T-helper 1 cell treated with Interleukin-12 subunit alpha and Interleukin-12 subunit beta and Interleukin-4 antibody, amounts not matched to agents 30 ng/mL and 1 ng/mL, for 36 hours (primary cell): ENCODE data around the gene KRT8. TPM values are rescaled to one million over a fixed set of nuclear protein-coding genes. Genes with fewer than 3 reads are reported as not detected.

ENCODE experiments used
- intact Hi-C: fragments of 100-400 bp; cut with micrococcal nuclease; formaldehyde crosslinking; loops from one replicate; pipeline ENCODE4 v1.15.1; 2024
- total RNA-seq: library from RNA; stranded (reverse); gene quantifications from 2 replicates; pipeline ENCODE4 v1.2.3, GENCODE V29; 2022

Gene KRT8
- total RNA-seq, 1 donor from 2014 or later: not detected

GRCh38 chr12:52925717-52926595, 21.1 kb upstream of the KRT8 start:
- intact Hi-C loops: no loop called here

DNA sequence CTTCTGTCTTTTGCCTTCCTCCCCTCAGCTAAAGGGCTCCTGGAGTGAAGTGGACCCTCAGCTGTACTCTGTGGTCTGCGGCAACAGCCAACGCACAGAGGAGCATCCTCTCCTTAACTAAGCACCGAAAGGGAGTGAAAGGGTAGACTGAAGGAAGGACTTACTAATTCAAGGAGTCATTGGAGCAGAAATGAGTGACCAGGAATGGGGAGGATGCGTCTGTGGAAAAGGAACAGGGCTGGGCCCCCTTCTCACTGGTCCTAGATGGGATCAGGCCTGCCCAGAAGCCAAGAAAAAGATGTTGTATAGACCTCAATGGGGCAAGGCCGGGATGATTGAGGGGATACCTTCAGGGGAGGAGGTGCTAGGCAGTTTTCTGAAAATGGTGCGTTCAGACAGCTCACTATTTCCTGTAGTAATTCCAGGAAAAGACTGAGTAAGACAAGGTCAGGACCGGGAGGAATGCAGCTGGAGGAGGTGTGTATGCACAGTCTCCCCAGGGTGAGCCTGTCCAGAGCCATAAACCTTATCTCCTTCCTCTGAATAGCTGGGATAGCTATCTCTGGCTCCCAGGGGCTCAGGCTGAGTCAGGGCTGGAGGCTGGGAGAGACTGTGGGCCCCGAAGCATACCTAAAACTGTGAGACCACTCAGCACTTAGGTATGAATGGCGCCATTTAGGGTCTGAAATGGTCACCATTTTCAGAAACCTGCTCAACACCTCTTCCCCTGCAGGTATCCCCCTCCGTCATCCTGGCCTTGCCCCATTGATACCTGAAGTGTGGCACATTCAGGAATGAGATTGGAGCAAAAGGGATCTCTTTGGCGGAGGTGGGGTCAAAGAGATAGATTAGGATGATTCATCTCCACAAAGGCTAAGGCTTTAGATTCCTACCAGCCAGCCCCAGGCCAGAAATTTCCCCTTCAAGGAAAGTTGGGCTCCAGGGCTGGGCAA, 20.2 kb upstream of the KRT8 start:
- intact Hi-C loops: no loop called here

- intact Hi-C loops: no loop called here
These were observed 16.8 kb upstream of the KRT8 start for GRCh38 chr12:52921488-52922165.

DNA sequence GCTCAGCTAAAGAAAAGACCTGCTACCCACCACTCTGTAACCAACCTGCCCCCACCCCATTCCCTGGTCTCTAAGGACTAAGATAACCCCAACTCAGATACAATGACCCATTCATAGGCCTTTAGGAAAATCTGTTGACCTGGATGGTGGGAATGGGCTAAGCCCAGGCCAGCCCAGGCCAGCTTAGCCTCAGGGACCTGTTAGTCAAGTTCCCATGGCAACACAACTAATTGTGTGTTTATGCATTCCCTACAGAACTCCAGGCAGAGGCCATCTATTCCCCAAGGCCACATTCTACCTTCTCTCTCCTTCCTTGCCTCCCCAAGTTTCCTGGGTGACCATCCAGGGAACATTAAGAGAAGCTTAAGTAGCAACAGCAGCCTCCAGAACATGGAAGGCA, 16.1 kb upstream of the KRT8 start:
- intact Hi-C loops: no loop called here

GRCh38 chr12:52918784-52919183, 13.9 kb upstream of the KRT8 start:
- intact Hi-C loops: no loop called here

- intact Hi-C loops: no loop called here
These were observed 13.5 kb upstream of the KRT8 start for GRCh38 chr12:52918351-52918750.

DNA sequence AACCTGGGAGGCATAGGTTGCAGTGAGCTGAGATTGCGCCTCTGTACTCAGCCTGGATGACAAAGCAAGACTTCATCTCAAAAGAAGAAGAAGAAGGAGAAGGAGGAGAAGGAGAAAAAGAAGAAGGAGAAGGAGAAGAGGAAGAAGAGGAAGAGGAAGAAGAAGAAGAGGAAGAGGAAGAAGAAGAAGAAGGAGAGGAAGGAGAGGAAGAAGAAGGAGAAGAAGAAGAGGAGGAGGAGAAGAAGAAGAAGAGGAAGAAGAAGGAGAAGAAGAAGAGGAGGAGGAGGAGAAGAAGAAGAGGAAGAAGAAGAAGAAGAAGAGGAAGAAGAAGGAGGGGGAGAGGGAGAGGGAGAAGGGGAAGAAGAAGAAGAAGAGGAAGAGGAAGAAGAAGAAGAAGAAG, 12.9 kb upstream of the KRT8 start:
- intact Hi-C loops: no loop called here

DNA sequence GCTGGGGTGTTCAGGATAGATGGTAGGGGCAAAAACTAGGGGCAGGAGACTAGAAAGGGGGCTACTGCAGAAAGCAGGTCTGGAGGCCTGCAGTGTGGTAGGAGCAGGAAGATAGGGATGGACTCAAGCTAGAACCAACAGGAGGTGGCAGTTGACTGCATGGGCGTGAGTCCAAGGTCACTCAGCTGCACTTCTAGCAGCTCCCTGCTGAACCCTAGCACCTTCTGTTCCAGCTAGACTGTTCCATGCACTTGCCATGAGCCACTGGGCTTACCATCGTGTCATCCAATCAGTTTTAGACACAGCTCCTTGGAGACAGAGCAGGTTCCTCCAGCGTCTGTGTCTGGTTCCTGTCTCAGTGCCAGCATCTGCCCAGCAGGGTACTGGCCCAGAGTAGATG, 11.3 kb upstream of the KRT8 start:
- intact Hi-C loops: no loop called here

GRCh38 chr12:52915637-52916036, 10.8 kb upstream of the KRT8 start:
- intact Hi-C loops: no loop called here

GRCh38 chr12:52914576-52915121, 9.8 kb upstream of the KRT8 start:
- intact Hi-C loops: no loop called here

DNA sequence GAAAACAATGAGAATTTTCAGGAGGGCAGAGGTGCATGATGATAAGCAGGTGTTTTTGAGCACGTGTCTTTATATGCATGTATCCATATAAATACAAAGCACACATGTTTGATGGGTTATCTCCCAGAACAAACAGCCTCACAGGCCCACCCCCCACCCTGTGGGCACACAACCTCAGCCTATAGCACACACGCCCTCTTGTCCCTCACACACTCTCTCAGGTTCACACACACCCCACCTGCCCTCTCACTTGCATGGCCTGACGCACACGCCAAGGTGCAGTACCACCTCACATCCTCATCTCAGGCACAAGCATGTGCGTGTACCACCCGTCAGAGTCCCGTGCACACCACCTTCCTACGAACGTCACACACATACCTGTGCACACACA, 8.6 kb upstream of the KRT8 start:
- intact Hi-C loops: no loop called here

- intact Hi-C loops: no loop called here
These were observed 8.0 kb upstream of the KRT8 start for GRCh38 chr12:52912711-52913430.

DNA sequence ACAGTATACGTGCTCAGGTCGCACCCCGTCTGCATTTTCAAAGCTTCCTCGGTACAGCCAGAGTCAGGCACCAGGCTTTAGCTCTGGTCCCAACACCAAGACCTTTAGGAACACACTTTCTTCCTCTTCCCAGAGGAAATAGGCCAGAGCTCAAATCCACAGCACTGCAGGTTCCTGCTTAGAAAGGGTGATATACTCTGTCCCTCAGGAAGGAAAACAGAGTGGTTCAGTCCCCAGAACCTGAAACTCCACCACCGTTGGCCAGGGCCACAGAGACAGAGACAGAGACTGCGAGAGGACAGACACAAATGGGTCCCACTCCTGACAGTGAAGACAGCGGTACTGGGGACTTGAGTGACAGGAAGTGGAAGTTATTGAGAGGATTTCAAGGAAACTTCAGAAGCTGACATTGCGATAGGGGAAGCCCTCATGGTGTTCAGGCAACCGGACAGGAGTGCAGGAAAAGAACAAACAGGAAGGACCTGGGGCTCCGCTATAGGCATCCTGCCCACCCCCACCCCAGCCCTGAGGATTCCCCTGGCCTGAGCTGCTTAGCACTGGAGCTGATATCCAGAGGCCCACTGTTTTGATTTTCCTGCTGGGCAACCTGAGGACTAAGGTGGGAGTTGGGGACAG, 5.5 kb upstream of the KRT8 start:
- intact Hi-C loops: no loop called here

GRCh38 chr12:52909796-52910195, 4.9 kb upstream of the KRT8 start:
- intact Hi-C loops: no loop called here

DNA sequence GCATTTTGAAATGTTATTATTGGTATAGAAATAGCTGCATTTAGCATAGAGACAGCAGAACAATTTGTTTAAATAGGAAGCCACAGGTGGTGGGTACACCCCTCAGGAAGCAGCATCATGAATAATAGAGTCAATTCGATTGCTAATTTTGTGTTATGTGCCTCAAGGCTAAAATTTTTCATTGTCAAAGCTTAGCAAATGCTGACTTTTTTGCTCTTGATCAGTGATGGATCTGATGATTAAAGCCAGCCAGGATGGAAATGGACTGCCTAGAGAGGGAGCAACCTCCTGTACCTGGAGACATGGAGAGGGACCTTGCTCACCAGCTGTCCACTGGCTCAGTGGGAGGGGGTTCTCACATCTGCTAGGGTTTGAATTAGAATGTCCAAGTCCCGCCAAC, 4.5 kb upstream of the KRT8 start:
- intact Hi-C loops: no loop called here

GRCh38 chr12:52907092-52907810, 2.4 kb upstream of the KRT8 start:
- intact Hi-C loops: no loop called here

GRCh38 chr12:52906191-52906601, 1.3 kb upstream of the KRT8 start:
- intact Hi-C loops: no loop called here

DNA sequence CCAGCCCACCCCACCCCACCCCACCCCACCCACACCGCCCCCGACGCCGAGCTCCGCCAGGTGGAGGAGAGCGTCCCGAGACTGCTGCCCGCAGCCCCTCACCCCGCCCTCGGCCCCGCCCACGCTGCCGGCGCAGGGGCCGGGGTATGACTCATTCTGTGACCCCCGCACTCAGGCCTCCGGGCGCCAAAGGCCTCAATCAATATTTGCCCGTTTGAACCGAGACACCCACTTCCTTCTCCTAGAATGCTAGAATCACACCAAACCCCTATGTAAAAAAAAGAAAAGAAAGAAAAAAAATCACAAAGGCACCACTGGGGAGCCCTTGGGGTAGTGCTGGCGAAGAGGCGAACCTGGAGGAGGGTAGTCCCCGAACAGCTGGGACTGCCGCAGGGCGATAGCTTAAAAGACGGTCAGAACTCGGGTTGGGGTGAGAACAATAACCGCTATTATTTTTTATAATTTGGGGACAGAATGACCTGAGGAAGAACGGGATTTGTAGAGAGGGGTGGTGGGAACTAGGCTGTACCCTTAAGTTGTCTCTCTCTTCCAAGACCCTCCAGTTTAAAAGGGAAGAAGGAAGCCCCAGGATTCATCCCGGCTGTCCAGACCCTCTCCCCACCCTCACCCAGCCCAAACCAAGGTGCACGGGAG, 894 bp downstream of the KRT8 start:
- intact Hi-C loops: no loop called here

DNA sequence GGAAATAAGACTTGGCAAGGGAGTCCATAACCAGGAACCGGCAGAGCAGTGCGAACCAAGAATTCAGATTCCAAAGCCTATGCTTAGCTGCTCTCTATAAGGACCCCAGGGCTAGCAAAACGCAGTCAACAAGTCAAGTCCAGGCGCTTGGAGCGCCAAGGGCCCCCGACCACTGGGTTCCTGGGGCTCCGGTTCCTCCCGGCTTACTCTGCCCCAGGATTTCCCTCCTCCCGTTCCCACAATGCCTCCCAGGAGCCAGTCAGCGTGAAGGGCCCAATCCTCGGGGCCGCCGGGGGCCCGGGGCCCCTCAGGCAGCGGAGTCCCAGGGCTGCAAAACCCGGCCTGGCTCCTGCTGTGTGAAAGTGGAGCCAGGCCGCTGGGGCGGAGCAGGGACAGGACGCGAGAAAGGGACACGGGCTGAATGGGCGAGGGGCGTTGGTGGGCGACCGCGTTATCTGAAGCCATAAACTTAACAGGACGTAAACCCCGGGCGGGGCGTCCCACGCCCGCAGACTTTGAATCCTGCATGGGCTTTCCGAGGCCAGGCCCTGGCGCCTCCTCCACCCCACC, 1.5 kb downstream of the KRT8 start:
- intact Hi-C loops: no loop called here
